Hepatocyte (in vitro differentiated cells): Measurements from ENCODE around the gene GGA1.
A peak's percentile ranks its signal among the peaks of the same experiment; 100 is the strongest.

ENCODE experiments used
- EZH2 ChIP-seq: fragments of 200-600 bp; sonication (generic); IDR thresholded peaks from 2 replicates; pipeline ENCODE4 v1.6.1; 2016; ENCODE audit warnings: antibody characterized with exemption, mild to moderate bottlenecking, borderline replicate concordance
- TF ChIP-seq, protein P1 (sequence below): fragments of 200-600 bp; sonication (generic); IDR thresholded peaks from 2 replicates; pipeline ENCODE4 v1.5.1; 2016; ENCODE audit warnings: antibody characterized with exemption, mild to moderate bottlenecking; ENCODE audit not compliant: poor library complexity

DNA sequence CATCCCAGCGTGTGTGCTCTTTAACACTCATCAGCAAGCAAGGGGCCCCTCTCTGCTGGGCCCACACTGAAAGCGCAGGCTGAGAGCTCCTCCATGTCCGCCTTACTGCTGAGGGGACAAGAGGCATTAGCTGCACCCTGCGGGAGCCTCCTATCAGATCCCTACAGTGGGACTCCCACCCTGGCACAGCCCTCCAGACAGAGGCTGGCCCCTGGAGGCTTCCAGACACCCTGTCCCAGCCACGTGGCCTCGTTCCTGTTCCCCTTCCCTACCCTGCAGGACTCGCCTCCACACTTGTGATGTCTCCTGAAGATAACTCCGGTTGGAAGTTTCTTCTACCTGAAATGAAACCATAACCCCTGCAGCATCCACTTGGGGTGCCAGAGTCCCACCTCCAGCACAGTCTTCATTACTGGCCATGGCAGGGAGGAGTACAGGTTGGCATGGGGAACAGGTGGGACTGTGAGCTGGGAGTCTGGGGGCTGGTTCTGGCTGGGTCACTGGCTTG, 25.8 kb downstream of the GGA1 start:
- TF ChIP-seq, protein P1, sequence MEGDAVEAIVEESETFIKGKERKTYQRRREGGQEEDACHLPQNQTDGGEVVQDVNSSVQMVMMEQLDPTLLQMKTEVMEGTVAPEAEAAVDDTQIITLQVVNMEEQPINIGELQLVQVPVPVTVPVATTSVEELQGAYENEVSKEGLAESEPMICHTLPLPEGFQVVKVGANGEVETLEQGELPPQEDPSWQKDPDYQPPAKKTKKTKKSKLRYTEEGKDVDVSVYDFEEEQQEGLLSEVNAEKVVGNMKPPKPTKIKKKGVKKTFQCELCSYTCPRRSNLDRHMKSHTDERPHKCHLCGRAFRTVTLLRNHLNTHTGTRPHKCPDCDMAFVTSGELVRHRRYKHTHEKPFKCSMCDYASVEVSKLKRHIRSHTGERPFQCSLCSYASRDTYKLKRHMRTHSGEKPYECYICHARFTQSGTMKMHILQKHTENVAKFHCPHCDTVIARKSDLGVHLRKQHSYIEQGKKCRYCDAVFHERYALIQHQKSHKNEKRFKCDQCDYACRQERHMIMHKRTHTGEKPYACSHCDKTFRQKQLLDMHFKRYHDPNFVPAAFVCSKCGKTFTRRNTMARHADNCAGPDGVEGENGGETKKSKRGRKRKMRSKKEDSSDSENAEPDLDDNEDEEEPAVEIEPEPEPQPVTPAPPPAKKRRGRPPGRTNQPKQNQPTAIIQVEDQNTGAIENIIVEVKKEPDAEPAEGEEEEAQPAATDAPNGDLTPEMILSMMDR, result peak; percentile 21
- TF ChIP-seq EZH2, result no peak
